ENCODE results near the gene KHDC3L.

KHDC3L gene, protein sequence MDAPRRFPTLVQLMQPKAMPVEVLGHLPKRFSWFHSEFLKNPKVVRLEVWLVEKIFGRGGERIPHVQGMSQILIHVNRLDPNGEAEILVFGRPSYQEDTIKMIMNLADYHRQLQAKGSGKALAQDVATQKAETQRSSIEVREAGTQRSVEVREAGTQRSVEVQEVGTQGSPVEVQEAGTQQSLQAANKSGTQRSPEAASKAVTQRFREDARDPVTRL

DNA sequence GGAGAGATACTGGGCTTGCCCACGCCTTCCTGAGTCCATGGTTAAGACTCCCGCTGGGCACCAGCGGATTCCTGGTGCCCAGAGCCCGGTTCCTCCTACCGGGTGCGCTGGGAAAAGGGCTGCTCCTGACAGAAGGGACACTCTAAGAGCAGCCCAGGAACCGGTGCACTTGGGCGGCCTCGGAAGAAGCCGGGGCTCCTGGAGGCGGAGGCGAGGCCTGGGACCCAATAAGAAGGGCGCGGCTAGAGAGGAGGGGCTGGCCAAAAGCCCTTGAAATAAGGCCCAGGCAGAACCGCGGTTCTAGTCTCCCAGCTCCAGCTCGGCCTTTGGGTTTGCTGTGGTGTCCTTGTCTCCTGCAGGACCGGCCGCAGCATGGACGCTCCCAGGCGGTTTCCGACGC lies at the start of gene KHDC3L:
TSS of gene KHDC3L (plus strand) at position 301 of the 400 bp plus-strand sequence. CDS start at position 373, 72 bp downstream.
- DNase-seq: no peak

- no peak for DNase-seq
Measured at GRCh38 chr6:73314577-73315492, 47.6 kb upstream of the KHDC3L start.

- DNase-seq: no peak
Measured at GRCh38 chr6:73323323-73323722, 39.1 kb upstream of the KHDC3L start.

DNA sequence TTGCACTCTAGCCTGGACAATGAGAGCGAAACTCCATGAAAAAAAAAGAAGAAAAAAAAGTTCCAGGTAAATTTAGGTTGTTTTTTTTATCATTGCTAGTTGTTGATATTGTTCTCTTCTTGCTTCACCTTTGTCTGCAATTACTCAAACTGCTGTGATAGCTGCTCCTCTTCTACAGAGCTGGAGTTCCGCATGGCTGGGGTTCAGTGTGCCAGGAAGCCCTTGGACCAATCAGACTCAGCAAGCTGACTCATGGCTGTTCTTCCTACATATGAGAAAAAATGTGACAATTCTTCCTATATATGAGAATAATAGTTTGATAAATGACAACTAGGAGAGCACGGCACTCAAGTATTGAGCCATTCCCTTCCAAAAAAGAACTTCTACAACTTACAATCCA lies 36.8 kb upstream of the KHDC3L start:
- DNase-seq: no peak

DNA sequence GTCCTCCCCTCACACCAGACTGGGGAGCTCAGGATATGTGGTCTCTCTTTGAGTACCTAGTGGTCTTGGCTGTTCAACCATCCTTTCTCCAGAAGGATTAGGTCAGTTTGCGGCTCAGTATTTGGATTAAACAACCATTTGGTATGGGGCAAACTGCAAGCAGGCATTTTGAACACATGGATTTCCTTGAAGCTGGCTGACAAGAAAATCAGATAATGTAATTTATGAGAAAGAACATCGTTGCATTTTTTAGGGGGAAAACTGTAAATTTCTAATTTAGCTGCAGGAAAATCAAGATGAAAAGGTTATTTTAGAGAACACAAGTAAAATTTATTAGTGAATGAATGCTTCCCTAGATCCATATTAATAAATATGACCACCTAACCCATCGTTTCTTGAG lies 33.7 kb upstream of the KHDC3L start:
- DNase-seq: no peak

DNA sequence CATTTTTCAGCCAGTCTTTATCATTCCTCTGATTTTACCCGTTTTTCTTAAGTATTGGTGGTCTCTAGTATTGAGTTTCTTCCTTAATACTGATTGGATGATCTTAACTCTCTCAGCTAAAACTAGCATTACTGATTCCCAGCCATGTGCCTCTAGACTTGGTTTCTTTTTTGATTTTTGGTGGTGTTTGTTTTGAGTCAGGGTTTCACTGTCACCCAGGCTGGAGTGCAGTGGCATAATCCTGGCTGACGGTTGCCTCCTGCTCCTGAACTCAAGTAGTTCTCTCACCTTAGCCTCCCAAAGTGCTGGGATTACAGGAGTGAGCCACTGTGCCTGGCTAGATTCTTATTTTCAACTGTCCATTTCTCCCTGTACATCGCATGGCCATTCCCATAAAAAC lies 33.3 kb upstream of the KHDC3L start:
- no peak for DNase-seq

GRCh38 chr6:73339340-73339739 lies 23.1 kb upstream of the KHDC3L start:
- no peak for DNase-seq

GRCh38 chr6:73340048-73340447 lies 22.4 kb upstream of the KHDC3L start:
- no peak for DNase-seq

- DNase-seq: no peak
Measured at GRCh38 chr6:73341335-73341734, 21.1 kb upstream of the KHDC3L start.

- DNase-seq: no peak
Measured at GRCh38 chr6:73342174-73342573, 20.3 kb upstream of the KHDC3L start.

GRCh38 chr6:73343164-73343563 lies 19.3 kb upstream of the KHDC3L start:
- no peak for DNase-seq

- DNase-seq: no peak
Measured at GRCh38 chr6:73348550-73349204, 13.8 kb upstream of the KHDC3L start.

GRCh38 chr6:73349311-73349710 lies 13.1 kb upstream of the KHDC3L start:
- DNase-seq: no peak

- no peak for DNase-seq
Measured at GRCh38 chr6:73353636-73354593, 8.5 kb upstream of the KHDC3L start, which contains the start of gene DPPA5. TSS of gene DPPA5 (minus strand) at chr6:73354276. CDS start at chr6:73354225, 51 bp downstream.

- DNase-seq: no peak
Measured at GRCh38 chr6:73362869-73363536, 545 bp downstream of the KHDC3L start.

- no peak for DNase-seq
Measured at GRCh38 chr6:73363537-73363875, 1.0 kb downstream of the KHDC3L start.

DNA sequence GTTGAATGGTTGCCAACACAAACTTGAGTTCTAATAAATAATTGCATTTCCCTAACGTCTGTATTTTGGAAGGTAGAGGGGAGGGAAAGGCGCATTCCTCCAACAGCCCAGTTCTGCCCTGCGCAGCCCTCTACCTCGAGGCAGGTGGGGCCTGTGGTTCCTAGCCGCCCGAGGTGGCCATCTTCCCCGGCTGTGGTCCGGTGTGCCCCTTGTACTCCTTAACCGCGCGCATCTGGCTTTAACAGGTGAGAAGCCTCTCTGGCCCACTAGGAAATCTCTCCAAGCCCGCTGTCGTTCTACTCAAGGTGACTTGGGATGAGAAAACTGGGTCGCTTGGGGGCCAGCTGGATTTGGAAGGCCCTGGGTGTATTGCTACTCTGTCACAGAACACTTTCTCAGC lies 1.7 kb downstream of the KHDC3L start:
- no peak for DNase-seq

DNA sequence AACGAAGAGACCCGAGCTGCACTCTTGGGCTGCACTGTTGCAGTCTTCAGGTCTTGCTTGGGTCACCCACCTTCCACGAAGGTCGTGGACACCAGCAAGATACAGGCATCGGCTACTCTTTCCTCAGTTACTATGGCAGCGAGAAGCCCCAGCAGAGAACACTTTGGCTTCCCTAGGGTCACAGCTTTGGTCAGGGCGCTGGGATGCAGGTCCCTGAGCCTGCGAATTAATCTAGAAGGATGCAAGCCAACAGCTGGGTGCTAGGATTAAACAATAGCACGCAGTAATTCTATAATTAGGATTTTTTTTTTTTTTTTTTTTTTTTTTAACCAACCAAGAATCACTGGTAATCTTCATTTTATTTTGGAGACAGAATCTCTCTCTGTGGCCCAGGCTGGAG lies 2.1 kb downstream of the KHDC3L start:
- DNase-seq: no peak

DNA sequence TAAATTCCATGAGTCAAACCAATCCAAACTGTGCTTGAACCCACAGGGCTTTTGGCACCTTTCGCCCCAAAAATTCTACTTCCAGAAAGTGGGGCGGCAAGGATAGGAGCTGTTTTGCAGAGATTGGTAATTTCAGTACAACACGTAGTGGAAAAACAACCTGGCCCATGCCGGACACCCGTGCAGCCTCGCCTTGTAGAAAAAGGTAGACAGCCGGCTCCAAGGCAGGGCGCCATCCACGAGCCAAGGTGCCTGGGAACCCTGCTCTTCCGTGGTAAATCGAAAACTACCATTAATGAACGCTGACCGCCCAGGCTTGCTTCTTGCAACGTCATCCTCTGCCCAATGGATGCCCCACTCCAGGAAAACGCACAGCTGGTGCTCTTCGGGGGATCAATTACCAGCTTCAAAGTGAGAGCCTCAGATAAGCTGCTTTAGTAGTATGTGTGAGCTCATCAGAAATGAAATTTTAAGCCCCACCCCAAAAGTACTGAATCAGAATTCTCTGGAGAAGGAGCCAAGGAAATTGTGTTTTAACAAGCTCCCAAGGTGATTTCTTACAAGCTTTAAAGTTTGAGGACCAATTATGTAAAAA lies 5.4 kb downstream of the KHDC3L start:
- DNase-seq: no peak

GRCh38 chr6:73368675-73369074 lies 6.2 kb downstream of the KHDC3L start:
- DNase-seq: no peak

All from nucleus accumbens (tissue), 56 donors.